Spleen (tissue), 11 donors: ENCODE measurements around the gene DKK2. TPM values are rescaled to one million over a fixed set of nuclear protein-coding genes. Genes with fewer than 3 reads are reported as not detected.

Source experiments
- DNase-seq: peaks from one replicate; pipeline ENCODE4 v3.0.0-alpha.2; 2020
- H3K27ac ChIP-seq, 8 donors: fragments of 200-600 bp; sonication (generic) in 7 of 8; 1 replicate in 4 of 8; 2 replicates in 4 of 8; pipeline versions ENCODE4 v1.5.0 to v1.8.0; 2016 to 2021; ENCODE audit warnings: inconsistent platforms in 4 of 8, mild to moderate bottlenecking in 4 of 8, moderate library complexity in 1 of 8
- H3K27me3 ChIP-seq, 7 donors: fragments of 200-600 bp; sonication (generic) in 6 of 7; replicated peaks in 1 of 7; 1 replicate in 4 of 7; 2 replicates in 3 of 7; pipeline versions ENCODE4 v1.5.0 to v1.8.0; 2016 to 2021; ENCODE audit warnings: inconsistent platforms in 3 of 7, mild to moderate bottlenecking in 1 of 7
- H3K36me3 ChIP-seq, 6 donors: fragments of 200-600 bp; sonication (generic) in 5 of 6; 1 replicate in 4 of 6; 2 replicates in 2 of 6; pipeline versions ENCODE4 v1.5.0 to v1.8.0; 2016 to 2021; ENCODE audit warnings: inconsistent platforms in 2 of 6
- H3K4me1 ChIP-seq, 6 donors: fragments of 200-600 bp; sonication (generic) in 5 of 6; 1 replicate in 3 of 6; 2 replicates in 3 of 6; pipeline versions ENCODE4 v1.5.0 to v1.8.0; 2016 to 2021; ENCODE audit warnings: inconsistent platforms in 3 of 6
- H3K4me3 ChIP-seq, 8 donors: fragments of 200-600 bp; sonication (generic) in 7 of 8; 1 replicate in 4 of 8; 2 replicates in 4 of 8; pipeline versions ENCODE4 v1.5.0 to v1.8.0; 2016 to 2021; ENCODE audit warnings: inconsistent platforms in 4 of 8, mild to moderate bottlenecking in 4 of 8, moderate library complexity in 2 of 8
- H3K9me3 ChIP-seq, 8 donors: fragments of 200-600 bp; sonication (generic) in 7 of 8; 1 replicate in 4 of 8; 2 replicates in 4 of 8; pipeline versions ENCODE4 v1.5.0 to v1.8.0; 2016 to 2021; ENCODE audit warnings: inconsistent platforms in 4 of 8
- CTCF ChIP-seq, 11 experiments: fragments of 200-600 bp in 7 of 11; fragments of 450-650 bp in 4 of 11; sonication (generic) in 4 of 11; IDR thresholded peaks in 8 of 11; conservative IDR thresholded peaks in 3 of 11; 1 replicate in 7 of 11; 2 replicates in 4 of 11; pipeline versions ENCODE4 v1.4.0 to v1.8.0; 2016 to 2021; ENCODE audit warnings: antibody characterized with exemption in 11 of 11, inconsistent platforms in 4 of 11, mild to moderate bottlenecking in 1 of 11
- POLR2A ChIP-seq, 3 donors: fragments of 450-650 bp; IDR thresholded peaks; one replicate each; pipeline ENCODE4 v1.5.1; 2017; ENCODE audit warnings: antibody characterized with exemption in 3 of 3, mild to moderate bottlenecking in 1 of 3
- POLR2AphosphoS5 ChIP-seq, 3 donors: sonication (generic); formaldehyde crosslinking; IDR thresholded peaks; one replicate each; pipeline ENCODE4 v1.5.1; 2017; ENCODE audit warnings: antibody characterized with exemption in 3 of 3
- WGBS, 5 donors: extraction: QIAGEN DNeasy Blood & Tissue Kit in 3 of 5; methylation state at CpG; one replicate each; pipeline versions ENCODE4 v1.1.5 to v1.1.7; 2013 to 2018; 5-methylcytosine and 5-hydroxymethylcytosine counted together
- intact Hi-C: fragments of 100-400 bp; cut with DNase I; formaldehyde crosslinking; loops from one replicate; pipeline ENCODE4 v1.15.0; 2023; ENCODE audit warnings: low total_unique reads
- polyA plus RNA-seq, 3 donors: library from polyadenylated mRNA; stranded (reverse); fragments of 200-250 nt; gene quantifications; one replicate each; pipeline ENCODE4 v1.2.1, GENCODE V29; 2013
- total RNA-seq, 7 donors: library from RNA; depleted of rRNA in 3 of 7; stranded (reverse); fragments of >200 nt in 3 of 7; fragmentation: NEBNext Ultra II Directional in 4 of 7; extraction: Animal tissue kit (Norgen Biotek cat#: 25700) in 4 of 7; gene quantifications; one replicate each; pipeline versions ENCODE4 v1.1.0 to v1.2.1, GENCODE V29; 2016 to 2021
- donor health status: healthy with polysubstance abuse.
- donor health status: DM: no; HTN: no; CAD: no; lungs with moderate emphysema.
- donor health status: DM: no; HTN: no; CAD: no.
- donor health status: Bipolar disorder and iron deficiency.
- donor health status: healthy.
- donor health status: DM: no; HTN: no; CAD: no.
- donor health status: DM: yes; HTN: yes; CAD: no.

DKK2 gene
- total and polyA plus RNA-seq, 10 donors = 0.20 to 2.0 (median 0.51) TPM

DNA sequence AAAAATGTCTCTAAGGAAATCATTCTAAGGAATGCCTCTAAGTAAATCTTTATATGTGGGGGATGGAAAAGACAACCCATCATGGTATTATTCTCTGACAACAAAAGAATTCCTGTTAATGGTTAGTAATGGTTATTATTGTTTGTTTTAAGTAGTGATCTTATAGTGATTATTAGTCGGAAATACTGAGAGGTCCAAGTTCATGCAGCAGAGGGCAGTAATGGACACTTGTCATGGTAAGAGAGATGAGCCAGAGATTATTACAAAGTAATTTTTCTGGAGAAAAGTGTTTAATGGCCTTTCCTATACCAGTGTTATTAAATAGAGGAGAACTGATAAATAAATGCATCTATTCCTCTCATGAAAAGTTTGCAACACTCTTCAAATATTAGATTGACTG is 8.1 kb upstream of the DKK2 start:
- intact Hi-C loops = no loop called here

GRCh38 chr4:107037199-107037584 is 1.1 kb upstream of the DKK2 start:
- peak; percentile 65 for DNase-seq
- intact Hi-C loops = no loop called here
- WGBS, 5 donors = 2 to 6% (median 4%) methylated on average over 13 to 19 of the region's 19 CpGs
- TF ChIP-seq CTCF (IDR thresholded peaks at IDR 0.05 in 8 of 11, conservative IDR thresholded peaks at IDR 0.05 in 3 of 11) (peak in 1 of 11 experiments; percentile 23), POLR2A (IDR thresholded peaks at IDR 0.05) (no peak)
- Histone ChIP-seq H3K4me1 (peaks cover 0 to 38% (median 21%) of the 10 kb centered on the region in 6 donors), H3K4me3 (peak overlapping the region in 4 of 8 donors; percentile 16 to 59 (median 36)), H3K9me3 (no peaks in the 10 kb centered on the region), H3K27me3 (peaks cover 0 to 63% (median 41%) of the 10 kb centered on the region in 7 donors), H3K36me3 (no peaks in the 10 kb centered on the region), H3K27ac (no peak overlapping the region)

More for the DNA sequence above, 8.1 kb upstream of the DKK2 start:
- 48 to 81% (median 71%) methylated on average over 1 of the region's 1 CpG for WGBS, 5 donors
- no peak overlapping the region for H3K4me3 ChIP-seq
- H3K36me3 ChIP-seq = no peaks in the 10 kb centered on the region
- peaks cover 0 to 26% (median 18%) of the 10 kb centered on the region in 8 donors for H3K9me3 ChIP-seq
- H3K4me1 ChIP-seq = no peaks in the 10 kb centered on the region
- peaks cover 0 to 6% (median 0%) of the 10 kb centered on the region in 7 donors for H3K27me3 ChIP-seq
- no peak for TF ChIP-seq POLR2A (IDR thresholded peaks at IDR 0.05)
- no peak for TF ChIP-seq POLR2AphosphoS5 (IDR thresholded peaks at IDR 0.05)
- TF ChIP-seq CTCF (IDR thresholded peaks at IDR 0.05 in 8 of 11, conservative IDR thresholded peaks at IDR 0.05 in 3 of 11) = no peak
- DNase-seq = no peak
- no peak overlapping the region for H3K27ac ChIP-seq

GRCh38 chr4:107036584-107037198 is 578 bp upstream of the DKK2 start:
- no peaks in the 10 kb centered on the region for H3K36me3 ChIP-seq
- DNase-seq = no peak
- H3K4me3 ChIP-seq = peak overlapping the region in 7 of 8 donors; percentile 16 to 59 (median 30)
- TF ChIP-seq CTCF (IDR thresholded peaks at IDR 0.05 in 8 of 11, conservative IDR thresholded peaks at IDR 0.05 in 3 of 11) (no peak), POLR2A (IDR thresholded peaks at IDR 0.05) (no peak), POLR2AphosphoS5 (IDR thresholded peaks at IDR 0.05) (no peak)
- no peaks in the 10 kb centered on the region for H3K9me3 ChIP-seq
- intact Hi-C loops = no loop called here
- no peak overlapping the region for H3K27ac ChIP-seq
- peaks cover 0 to 63% (median 41%) of the 10 kb centered on the region in 7 donors for H3K27me3 ChIP-seq
- H3K4me1 ChIP-seq = peaks cover 0 to 38% (median 21%) of the 10 kb centered on the region in 6 donors
- 3 to 7% (median 6%) methylated on average over 16 to 19 of the region's 19 CpGs for WGBS, 5 donors

DNA sequence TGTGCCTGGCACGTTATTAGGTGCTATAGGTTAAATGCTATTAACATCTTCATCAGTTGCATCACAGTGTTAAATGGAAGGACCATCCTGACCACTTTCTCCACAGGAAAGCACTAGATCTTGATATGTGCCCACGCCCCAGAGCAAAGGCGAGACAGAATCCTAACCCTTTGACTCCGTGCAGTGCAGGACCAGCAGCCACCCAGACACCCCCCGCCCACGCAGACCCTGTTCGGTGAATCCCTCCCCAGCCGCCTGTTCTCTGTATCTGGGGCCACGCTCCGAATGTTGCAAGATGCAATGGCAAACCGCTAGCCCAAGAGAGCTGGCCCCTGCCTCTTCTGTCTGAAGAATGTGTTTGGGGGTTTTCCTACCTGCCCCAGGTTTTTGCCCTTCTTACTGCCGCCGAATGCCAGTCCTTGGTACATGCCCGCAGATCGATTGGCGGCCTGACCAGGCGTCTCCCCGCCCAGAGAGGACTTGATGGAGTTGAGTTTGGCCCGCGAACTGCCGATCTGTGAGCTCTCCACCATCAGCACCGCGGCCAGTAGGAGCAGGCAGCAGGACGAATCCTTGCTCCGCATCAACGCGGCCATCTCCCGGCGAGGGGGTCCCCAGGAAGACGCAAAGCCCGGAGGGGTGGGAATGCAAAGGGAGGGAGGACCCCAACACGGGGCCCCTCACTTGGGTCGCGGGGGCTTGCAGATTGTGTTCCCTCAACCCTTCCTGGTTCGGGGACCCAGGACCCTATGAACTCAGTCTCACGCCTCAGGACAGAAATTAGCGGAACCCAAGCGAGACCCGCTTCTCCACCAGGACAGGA is 906 bp downstream of the DKK2 start:
- no peak for TF ChIP-seq POLR2A (IDR thresholded peaks at IDR 0.05)
- no peak for TF ChIP-seq POLR2AphosphoS5 (IDR thresholded peaks at IDR 0.05)
- TF ChIP-seq CTCF (IDR thresholded peaks at IDR 0.05 in 8 of 11, conservative IDR thresholded peaks at IDR 0.05 in 3 of 11) = no peak
- Histone ChIP-seq H3K27ac (no peak overlapping the region), H3K27me3 (peaks cover 0 to 63% (median 41%) of the 10 kb centered on the region in 7 donors), H3K4me1 (peaks cover 0 to 38% (median 21%) of the 10 kb centered on the region in 6 donors), H3K4me3 (peak overlapping the region; percentile 13 to 59 (median 28)), H3K9me3 (no peaks in the 10 kb centered on the region), H3K36me3 (no peaks in the 10 kb centered on the region)
- intact Hi-C loops = no loop called here
- peak; percentile 72 for DNase-seq
- 1 to 7% (median 2%) methylated on average over 33 to 39 of the region's 39 CpGs for WGBS, 5 donors
